Smooth muscle cell (in vitro differentiated cells): ENCODE data around the gene CBFA2T3. TPM values are rescaled to one million over a fixed set of nuclear protein-coding genes. Genes with fewer than 3 reads are reported as not detected.

Source experiments
- DNase-seq: peaks from one replicate; lab custom pipeline; 2025; ENCODE audit not compliant: unreplicated experiment; lab: John Stamatoyannopoulos, UW
- H2AFZ ChIP-seq: fragments of 200-600 bp; sonication (generic); 2 replicates; pipeline ENCODE4 v1.6.0; 2016; ENCODE audit warnings: antibody characterized with exemption, low read depth, mild to moderate bottlenecking
- H3F3A ChIP-seq: fragments of 200-600 bp; sonication (generic); 2 replicates; pipeline ENCODE4 v1.6.0; 2017; ENCODE audit warnings: antibody characterized with exemption, low read depth
- H3K27ac ChIP-seq: fragments of 200-600 bp; sonication (generic); 2 replicates; pipeline ENCODE4 v1.5.1; 2016; ENCODE audit warnings: low read depth, mild to moderate bottlenecking
- H3K27me3 ChIP-seq: fragments of 200-600 bp; sonication (generic); 2 replicates; pipeline ENCODE4 v1.6.1; 2016; ENCODE audit warnings: low read depth, mild to moderate bottlenecking
- H3K36me3 ChIP-seq: fragments of 200-600 bp; sonication (generic); 2 replicates; pipeline ENCODE4 v1.5.1; 2016; ENCODE audit warnings: low read depth
- H3K4me1 ChIP-seq: fragments of 200-600 bp; sonication (generic); 2 replicates; pipeline ENCODE4 v1.5.1; 2016; ENCODE audit warnings: low read depth
- H3K4me2 ChIP-seq: fragments of 200-600 bp; sonication (generic); 2 replicates; pipeline ENCODE4 v1.6.0; 2016; ENCODE audit warnings: mild to moderate bottlenecking
- H3K4me3 ChIP-seq: fragments of 200-600 bp; sonication (generic); 2 replicates; pipeline ENCODE4 v1.5.1; 2016; ENCODE audit warnings: mild to moderate bottlenecking
- H3K79me2 ChIP-seq: fragments of 200-600 bp; sonication (generic); 2 replicates; pipeline ENCODE4 v1.6.0; 2016; ENCODE audit warnings: low read depth, mild to moderate bottlenecking
- H3K9ac ChIP-seq: fragments of 200-600 bp; sonication (generic); 2 replicates; pipeline ENCODE4 v1.6.0; 2016; ENCODE audit warnings: low read depth
- H3K9me3 ChIP-seq: fragments of 200-600 bp; sonication (generic); replicated peaks from 2 replicates; pipeline ENCODE4 v1.5.1; 2016; ENCODE audit warnings: low read depth
- H4K20me1 ChIP-seq: fragments of 200-600 bp; sonication (generic); 2 replicates; pipeline ENCODE4 v1.6.0; 2016; ENCODE audit warnings: low read depth
- WGBS: methylation state at CpG from one replicate; pipeline ENCODE4 v1.1.7; 2016; ENCODE audit warnings: low lambda C conversion rate; 5-methylcytosine and 5-hydroxymethylcytosine counted together
- polyA plus RNA-seq: library from polyadenylated mRNA; unstranded; fragments of >200 nt; fragmentation: Nextera tagmentation; extraction: Ambion mirVana; gene quantifications from 2 replicates; pipeline ENCODE4 v1.2.1, GENCODE V29; 2016
- total RNA-seq: library from RNA; depleted of rRNA; stranded (reverse); fragments of >200 nt; gene quantifications from 2 replicates; pipeline ENCODE4 v1.2.3, GENCODE V29; 2014
- TF ChIP-seq, protein P1 (sequence below): fragments of 200-600 bp; sonication (generic); IDR thresholded peaks from 2 replicates; pipeline ENCODE4 v1.5.1; 2017; ENCODE audit warnings: borderline replicate concordance, mild to moderate bottlenecking, antibody characterized with exemption; ENCODE audit not compliant: insufficient read depth, poor library complexity, severe bottlenecking

The CBFA2T3 gene
- total and polyA plus RNA-seq, 2 experiments from 2014 or later, result 0.25 TPM; not detected in 1

DNA sequence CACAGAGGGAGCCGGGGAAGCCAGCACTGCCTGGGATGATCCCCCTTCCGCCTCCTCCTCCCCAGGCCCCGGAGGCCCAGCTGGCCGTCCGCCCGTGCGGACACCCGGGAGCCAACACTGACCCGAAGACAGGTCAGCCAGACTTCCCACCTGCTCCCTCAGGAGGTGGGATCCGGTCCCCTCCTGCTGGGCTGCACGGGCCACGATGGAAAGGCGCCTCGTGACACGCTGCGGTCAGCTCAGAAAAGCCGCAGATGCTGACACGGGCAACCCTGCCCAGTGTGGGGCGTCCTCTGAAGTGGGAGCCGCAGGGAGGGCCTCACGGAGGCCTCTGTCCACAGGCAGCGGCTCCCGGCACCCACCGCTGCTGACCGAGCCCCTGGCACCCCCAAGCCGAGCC, 49.3 kb downstream of the CBFA2T3 start:
- no peak overlapping the region for H3K9ac ChIP-seq
- no peaks in the 10 kb centered on the region for H4K20me1 ChIP-seq
- TF ChIP-seq, protein P1, sequence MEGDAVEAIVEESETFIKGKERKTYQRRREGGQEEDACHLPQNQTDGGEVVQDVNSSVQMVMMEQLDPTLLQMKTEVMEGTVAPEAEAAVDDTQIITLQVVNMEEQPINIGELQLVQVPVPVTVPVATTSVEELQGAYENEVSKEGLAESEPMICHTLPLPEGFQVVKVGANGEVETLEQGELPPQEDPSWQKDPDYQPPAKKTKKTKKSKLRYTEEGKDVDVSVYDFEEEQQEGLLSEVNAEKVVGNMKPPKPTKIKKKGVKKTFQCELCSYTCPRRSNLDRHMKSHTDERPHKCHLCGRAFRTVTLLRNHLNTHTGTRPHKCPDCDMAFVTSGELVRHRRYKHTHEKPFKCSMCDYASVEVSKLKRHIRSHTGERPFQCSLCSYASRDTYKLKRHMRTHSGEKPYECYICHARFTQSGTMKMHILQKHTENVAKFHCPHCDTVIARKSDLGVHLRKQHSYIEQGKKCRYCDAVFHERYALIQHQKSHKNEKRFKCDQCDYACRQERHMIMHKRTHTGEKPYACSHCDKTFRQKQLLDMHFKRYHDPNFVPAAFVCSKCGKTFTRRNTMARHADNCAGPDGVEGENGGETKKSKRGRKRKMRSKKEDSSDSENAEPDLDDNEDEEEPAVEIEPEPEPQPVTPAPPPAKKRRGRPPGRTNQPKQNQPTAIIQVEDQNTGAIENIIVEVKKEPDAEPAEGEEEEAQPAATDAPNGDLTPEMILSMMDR, result no peak
- H3K36me3 ChIP-seq, result no peaks in the 10 kb centered on the region
- H3K79me2 ChIP-seq, result no peaks in the 10 kb centered on the region
- 95% methylated on average over 26 of the region's 26 CpGs for whole genome bisulfite sequencing
- no peak overlapping the region for H3K4me2 ChIP-seq
- DNase-seq, result no peak
- H3K4me1 ChIP-seq, result peaks cover 15% of the 10 kb centered on the region
- no peak overlapping the region for H3K27ac ChIP-seq
- no peak overlapping the region for H3K4me3 ChIP-seq
- H3K9me3 ChIP-seq, result no peaks in the 10 kb centered on the region
- no peaks in the 10 kb centered on the region for H3F3A ChIP-seq
- H3K27me3 ChIP-seq, result no peaks in the 10 kb centered on the region
- H2AFZ ChIP-seq, result no peak overlapping the region

DNA sequence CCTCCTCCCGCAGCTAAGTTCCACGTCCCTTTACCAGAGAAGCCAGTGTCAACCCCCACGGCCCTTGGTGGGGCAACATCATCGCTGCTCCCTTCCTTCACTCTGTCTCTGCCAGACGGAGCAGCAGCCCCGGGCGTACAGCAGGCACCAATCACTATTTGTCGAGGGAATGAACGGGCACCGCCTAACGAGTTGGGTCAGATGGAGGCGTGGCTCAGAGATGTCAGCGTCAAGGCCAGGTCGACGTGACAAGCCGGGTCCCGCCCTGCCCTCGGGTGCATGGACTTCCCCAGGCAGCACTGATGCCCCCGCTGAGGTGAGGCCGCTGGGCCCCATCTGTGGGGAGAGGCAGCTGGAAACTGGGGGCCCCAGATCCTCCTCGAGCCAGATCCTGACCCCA, 50.0 kb downstream of the CBFA2T3 start:
- no peak for DNase-seq
- TF ChIP-seq, protein P1, result no peak
- Histone ChIP-seq H3K4me3 (no peak overlapping the region), H3K27me3 (no peaks in the 10 kb centered on the region), H3K4me1 (peaks cover 15% of the 10 kb centered on the region), H3K4me2 (no peak overlapping the region), H3K79me2 (no peaks in the 10 kb centered on the region), H3K9ac (no peak overlapping the region), H3K27ac (no peak overlapping the region), H3K36me3 (no peaks in the 10 kb centered on the region), H3K9me3 (no peaks in the 10 kb centered on the region), H3F3A (no peaks in the 10 kb centered on the region), H2AFZ (no peak overlapping the region), H4K20me1 (no peaks in the 10 kb centered on the region)
- WGBS, result 85% methylated on average over 21 of the region's 21 CpGs

DNA sequence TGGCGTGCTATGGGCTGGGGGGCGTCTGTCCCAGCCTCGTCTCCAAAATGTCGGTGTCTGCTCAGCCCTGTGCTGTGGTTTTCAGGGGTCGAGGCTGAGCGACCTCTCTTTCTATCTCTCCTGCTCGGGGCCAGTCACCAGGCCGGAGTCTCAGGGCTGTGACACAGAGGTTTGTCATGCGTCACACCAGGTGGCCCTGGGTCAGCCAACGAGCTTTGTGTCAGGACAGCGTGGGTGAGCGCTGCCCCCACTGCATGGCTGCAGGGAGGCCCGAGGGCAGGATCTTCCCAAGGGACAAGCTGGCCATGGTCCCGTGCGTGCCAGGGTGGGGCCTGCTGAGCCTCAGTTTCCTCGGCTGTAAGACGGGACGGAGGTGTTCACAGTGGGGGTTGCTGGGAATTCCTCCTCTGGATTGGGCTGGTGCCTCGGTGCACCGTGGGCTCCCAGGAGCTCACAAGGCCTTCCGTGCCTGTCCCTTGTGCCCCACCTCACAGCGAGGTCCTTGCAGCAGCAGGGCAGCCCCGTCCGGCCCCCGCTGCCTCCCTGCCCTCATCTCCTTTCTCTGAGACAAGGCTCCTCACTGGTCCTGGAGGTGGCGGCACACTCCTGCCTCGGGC, 50.5 kb downstream of the CBFA2T3 start:
- H4K20me1 ChIP-seq, result no peaks in the 10 kb centered on the region
- H3K27ac ChIP-seq, result no peak overlapping the region
- no peak overlapping the region for H3K9ac ChIP-seq
- no peaks in the 10 kb centered on the region for H3K27me3 ChIP-seq
- no peaks in the 10 kb centered on the region for H3K9me3 ChIP-seq
- WGBS, result 65% methylated on average over 23 of the region's 27 CpGs
- TF ChIP-seq, protein P1, result no peak
- H3K79me2 ChIP-seq, result no peaks in the 10 kb centered on the region
- no peaks in the 10 kb centered on the region for H3K36me3 ChIP-seq
- H3K4me1 ChIP-seq, result peaks cover 15% of the 10 kb centered on the region
- H3K4me3 ChIP-seq, result no peak overlapping the region
- no peaks in the 10 kb centered on the region for H3F3A ChIP-seq
- H2AFZ ChIP-seq, result no peak overlapping the region
- no peak overlapping the region for H3K4me2 ChIP-seq
- DNase-seq, result no peak

DNA sequence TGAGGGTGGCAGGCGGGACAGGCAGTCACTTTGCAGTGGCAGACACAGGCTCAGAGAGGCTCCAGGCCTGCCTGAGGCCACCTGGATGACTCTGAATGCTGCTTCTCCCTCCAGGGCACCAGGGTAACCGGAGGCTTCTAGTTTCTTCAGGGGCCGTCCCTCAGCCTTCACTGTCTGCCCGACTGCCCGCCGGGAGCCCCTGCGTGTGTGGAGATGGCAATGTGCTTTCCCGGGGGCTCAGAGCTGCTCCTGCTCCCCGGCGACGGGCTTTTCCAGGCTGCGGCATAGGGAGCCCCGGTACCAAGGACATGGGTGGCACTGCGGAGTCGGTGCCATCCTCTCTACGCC, 51.5 kb downstream of the CBFA2T3 start:
- TF ChIP-seq, protein P1, result no peak
- H3K9me3 ChIP-seq, result no peaks in the 10 kb centered on the region
- no peaks in the 10 kb centered on the region for H3K79me2 ChIP-seq
- WGBS, result 76% methylated on average over 16 of the region's 16 CpGs
- peak overlapping the region; percentile 76 for H3K4me2 ChIP-seq
- no peak for DNase-seq
- H3K27me3 ChIP-seq, result no peaks in the 10 kb centered on the region
- H4K20me1 ChIP-seq, result no peaks in the 10 kb centered on the region
- H3K4me1 ChIP-seq, result peaks cover 15% of the 10 kb centered on the region
- no peaks in the 10 kb centered on the region for H3K36me3 ChIP-seq
- no peak overlapping the region for H3K9ac ChIP-seq
- H3F3A ChIP-seq, result no peaks in the 10 kb centered on the region
- no peak overlapping the region for H3K27ac ChIP-seq
- no peak overlapping the region for H3K4me3 ChIP-seq
- H2AFZ ChIP-seq, result no peak overlapping the region
